Hepatic stellate cell (primary cell): ENCODE results near the gene CYP2B6.
"Not testable (repeated sequence)": the region's sequence is repeated elsewhere in the genome, so short reads cannot be mapped to it uniquely, and the experiment has no call there.

Experiments
- DNase-seq: peaks from one replicate; pipeline ENCODE4 v3.0.0; 2011; ENCODE audit warnings: low spot score

The CYP2B6 gene

GRCh38 chr19:40990972-40991381 lies at the start of gene CYP2B6:
TSS of gene CYP2B6 (plus strand) at chr19:40991282. CDS start at chr19:40991306, 24 bp downstream.
- DNase-seq = no peak

DNA sequence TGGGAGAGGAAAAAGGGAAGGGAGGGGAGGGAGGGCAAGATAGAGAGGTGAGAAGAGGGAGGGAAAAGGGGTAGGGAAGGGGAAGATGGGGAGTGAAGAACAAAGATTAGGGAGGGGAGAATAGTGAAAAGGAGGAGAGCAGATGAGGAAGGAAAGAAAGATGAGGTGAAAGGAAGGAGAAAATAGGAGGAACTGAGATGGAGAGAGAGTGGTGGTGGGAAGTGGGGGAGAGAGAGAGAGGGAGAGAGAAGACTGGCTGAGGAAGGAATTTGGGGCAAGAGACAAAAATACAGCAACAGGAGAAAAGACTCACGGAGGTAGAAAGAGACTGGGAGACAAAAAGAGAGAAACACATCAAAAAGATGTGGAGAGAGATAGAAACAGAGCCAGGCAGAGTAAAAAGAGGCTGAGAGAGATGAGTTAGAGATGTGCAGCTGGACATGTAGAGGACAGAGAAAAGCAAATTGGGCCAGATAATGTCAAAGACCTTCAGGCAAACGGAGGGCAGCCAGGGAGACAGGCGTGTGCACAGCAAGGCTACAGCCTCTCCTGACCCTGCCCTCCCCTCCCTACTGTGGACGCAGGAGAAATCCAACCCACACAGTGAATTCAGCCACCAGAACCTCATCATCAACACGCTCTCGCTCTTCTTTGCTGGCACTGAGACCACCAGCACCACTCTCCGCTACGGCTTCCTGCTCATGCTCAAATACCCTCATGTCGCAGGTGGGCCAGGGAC lies 49.4 kb upstream of the CYP2B6 start:
- no peak for DNase-seq

DNA sequence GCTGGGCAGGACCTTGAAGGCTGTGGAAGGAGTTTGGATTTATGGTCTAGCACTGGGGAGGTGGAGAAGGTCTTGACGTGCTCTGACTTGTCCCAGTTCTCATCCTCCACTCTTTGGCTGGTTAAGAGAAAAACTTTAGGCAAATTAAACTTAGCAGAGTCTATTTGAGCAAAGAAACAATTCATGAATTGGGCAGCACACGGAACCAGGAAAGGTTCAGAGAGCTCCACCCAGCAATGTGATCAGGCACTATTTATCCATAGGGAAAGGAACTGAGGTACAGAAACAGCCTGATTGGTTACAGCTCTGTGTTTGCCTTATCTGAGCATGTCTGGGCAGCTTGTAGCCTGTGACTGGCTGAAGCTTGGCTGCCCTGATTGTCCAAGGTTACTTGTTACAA lies 45.4 kb upstream of the CYP2B6 start:
- no peak for DNase-seq

DNA sequence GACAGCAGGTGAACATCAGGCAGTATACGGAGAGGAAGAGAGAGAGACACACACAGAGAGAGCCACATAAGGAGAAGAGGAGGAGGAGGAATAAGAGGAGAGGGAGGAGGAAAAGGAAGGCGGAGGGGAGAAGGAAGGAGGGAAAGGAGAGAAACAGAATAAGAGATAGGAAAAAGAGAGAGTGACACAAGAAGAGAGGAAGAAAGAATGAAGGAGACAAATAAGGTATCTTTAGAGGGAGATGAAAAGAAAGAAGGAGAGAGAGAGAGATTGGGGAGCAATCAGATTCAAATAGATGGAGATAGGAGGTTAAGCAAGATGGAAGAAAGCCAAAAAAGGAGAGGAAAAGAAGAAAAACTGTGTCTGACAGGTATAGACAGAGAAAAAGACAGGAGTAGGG lies 44.0 kb upstream of the CYP2B6 start:
- no peak for DNase-seq

- no peak for DNase-seq
These were observed 43.5 kb upstream of the CYP2B6 start for GRCh38 chr19:40947573-40947972.

DNA sequence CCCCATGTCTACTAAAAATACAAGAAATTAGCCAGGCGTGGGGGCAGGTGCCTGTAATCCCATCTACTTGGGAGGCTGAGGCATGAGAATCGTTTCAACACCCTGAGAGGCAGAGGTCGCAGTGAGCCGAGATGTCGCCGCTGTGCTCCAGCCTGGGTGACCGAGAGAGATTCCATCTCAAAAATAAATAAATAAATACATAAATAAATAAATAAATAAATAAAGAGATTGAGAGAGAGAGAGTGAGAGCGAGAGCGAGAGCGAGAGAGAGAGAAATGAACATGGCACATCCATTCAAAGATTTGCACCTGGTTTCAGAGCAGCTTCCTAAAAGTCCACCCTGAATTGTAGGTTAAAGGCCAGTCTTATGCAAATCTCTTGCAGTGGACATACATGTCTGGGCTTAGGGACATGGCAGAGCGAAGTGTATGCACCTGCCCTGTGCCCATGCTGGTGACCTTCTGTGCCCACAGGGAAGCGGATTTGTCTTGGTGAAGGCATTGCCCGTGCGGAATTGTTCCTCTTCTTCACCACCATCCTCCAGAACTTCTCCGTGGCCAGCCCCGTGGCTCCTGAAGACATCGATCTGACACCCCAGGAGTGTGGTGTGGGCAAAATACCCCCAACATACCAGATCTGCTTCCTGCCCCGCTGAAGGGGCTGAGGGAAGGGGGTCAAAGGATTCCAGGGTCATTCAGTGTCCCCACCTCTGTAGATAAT lies 42.3 kb upstream of the CYP2B6 start:
- DNase-seq = no peak

DNA sequence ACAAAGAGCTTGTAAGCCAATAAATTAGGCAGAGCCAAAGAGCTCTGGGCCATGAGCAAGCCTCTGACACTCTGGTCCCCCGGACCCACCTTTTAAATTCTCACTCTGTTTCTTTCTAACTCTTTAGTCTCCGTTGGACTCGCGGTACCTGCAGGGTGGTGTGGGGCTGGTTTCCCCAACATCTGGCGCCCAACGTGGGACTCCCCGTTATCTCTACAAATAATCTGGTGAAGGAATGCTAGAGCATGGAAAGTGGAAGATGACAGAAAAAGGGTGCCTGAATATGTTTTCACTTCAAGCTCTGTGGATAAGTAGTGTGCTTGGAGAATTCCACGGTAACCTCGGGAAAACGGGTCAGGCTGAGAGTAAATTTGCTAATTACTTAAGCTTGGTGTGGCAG lies 36.5 kb upstream of the CYP2B6 start:
- DNase-seq = no peak

- DNase-seq = no peak
These were observed 31.7 kb upstream of the CYP2B6 start for GRCh38 chr19:40959338-40959737.

DNA sequence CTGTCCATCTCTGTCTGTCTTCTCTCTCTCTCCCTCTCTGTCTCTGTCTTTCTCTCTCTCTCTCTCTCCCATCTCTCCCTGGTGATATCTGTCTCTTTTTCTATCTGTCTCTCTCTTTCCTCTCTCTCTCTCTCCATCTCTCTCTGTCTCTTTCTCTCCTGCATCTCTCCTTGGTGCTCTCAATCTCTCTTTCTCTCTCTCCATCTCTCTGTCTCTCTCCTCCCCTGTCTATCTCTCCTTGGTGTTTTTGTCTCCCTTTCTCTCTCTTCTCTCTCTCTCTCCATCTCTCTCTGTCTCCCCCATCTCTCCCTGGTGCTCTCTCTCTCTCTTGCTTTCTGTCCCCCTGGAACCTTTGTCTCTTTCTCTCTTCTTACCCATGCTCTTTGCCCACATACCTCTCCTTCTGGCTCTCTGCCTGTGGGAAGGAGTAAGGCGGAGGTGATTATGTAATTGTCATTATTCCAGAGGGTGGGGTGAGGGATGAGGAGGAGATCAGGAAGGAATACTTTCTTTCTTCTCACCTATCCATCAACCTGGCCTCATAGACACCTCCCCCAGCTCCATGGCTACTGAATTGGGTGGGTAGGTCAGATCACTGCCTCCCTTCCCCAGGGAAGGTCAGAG lies 30.9 kb upstream of the CYP2B6 start:
- no peak for DNase-seq

- DNase-seq = no peak
These were observed 30.3 kb upstream of the CYP2B6 start for GRCh38 chr19:40960780-40961179.

DNA sequence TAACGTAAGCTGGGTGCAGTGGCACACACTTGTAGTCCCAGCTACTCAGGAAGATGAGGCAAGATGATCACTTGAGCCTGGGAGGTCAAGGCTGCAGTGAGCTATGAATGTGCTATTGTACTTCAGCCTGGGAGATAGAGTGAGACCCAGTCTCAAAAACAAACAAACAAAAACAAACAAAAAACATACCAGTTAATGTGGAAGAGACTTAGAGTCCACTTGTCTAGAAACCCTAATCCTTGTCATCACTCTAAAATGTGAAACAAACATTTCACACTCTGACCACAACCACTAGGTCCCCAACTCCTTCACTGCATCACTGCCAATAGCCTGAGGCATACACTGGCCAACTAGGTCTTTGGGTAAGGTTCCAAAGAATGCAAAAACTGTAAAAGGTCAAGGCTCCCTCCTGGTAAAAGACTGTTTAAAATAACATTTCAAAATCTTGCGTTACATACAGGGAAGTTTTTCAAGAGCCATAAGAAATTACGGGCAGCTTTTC lies 28.6 kb upstream of the CYP2B6 start:
- DNase-seq = peak; percentile 17

DNA sequence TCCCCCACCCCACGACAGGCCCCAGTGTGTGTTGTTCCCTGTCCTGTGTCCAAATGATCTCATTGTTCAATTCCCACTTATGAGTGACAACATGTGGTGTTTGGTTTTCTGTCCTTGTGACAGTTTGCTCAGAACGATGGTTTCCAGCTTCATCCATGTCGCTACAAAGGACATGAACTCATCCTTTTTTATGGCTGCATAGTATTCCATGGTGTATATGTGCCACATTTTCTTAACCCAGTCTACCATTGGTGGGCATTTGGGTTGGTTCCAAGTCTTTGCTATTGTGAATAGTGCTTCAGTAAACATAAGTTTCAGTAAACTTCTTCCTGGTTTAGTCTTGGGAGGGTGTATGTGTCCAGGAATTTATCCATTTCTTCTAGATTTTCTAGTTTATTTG lies 26.7 kb upstream of the CYP2B6 start:
- not testable (repeated sequence) for DNase-seq

DNA sequence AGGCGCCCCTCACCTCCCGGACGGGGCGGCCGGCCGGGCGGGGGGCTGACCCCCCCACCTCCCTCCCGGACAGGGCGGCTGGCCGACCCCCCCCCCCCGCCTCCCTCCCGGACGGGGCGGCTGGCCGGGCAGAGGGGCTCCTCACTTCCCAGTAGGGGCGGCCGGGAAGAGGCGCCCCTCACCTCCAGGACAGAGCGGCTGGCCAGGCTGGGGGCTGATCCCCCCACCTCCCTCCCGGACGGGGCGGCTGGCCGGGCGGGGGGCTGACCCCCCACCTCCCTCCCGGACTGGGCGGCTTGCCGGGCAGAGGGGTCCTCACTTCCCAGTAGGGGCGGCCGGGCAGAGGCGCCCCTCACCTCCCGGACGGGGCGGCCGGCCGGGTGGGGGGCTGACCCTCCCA lies 25.7 kb upstream of the CYP2B6 start:
- DNase-seq = not testable (repeated sequence)

DNA sequence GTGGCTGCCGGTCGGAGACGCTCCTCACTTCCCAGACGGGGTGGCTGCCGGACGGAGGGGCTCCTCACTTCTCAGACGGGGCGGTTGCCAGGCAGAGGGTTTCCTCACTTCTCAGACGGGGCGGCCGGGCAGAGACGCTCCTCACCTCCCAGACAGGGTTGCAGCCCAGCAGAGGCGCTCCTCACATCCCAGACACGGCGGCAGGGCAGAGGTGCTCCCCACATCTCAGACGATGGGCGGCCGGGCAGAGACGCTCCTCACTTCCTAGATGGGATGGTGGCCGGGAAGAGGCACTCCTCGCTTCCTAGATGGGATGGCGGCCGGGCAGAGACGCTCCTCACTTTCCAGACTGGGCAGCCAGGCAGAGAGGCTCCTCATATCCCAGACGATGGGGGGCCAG lies 24.5 kb upstream of the CYP2B6 start:
- not testable (repeated sequence) for DNase-seq

- DNase-seq = not testable (repeated sequence)
These were observed 23.0 kb upstream of the CYP2B6 start for GRCh38 chr19:40968065-40968464.

DNA sequence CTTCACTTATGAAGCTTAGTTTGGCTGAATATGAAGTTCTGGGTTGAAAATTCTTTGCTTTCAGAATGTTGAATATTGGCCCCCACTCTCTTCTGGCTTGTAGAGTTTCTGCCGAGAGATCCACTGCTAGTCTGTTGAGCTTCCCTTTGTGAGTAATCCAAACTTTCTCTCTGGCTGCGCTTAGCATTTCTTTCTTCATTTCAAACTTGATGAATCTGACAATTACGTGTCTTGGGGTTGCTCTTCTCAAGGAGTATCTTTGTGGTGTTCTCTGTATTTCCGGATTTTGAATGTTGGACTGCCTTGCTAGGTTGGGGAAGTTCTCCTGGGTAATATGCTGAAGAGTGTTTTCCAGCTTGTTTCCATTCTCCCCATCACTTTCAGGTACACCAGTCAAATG lies 21.4 kb upstream of the CYP2B6 start:
- not testable (repeated sequence) for DNase-seq

- DNase-seq = not testable (repeated sequence)
These were observed 20.4 kb upstream of the CYP2B6 start for GRCh38 chr19:40970396-40971345.

DNA sequence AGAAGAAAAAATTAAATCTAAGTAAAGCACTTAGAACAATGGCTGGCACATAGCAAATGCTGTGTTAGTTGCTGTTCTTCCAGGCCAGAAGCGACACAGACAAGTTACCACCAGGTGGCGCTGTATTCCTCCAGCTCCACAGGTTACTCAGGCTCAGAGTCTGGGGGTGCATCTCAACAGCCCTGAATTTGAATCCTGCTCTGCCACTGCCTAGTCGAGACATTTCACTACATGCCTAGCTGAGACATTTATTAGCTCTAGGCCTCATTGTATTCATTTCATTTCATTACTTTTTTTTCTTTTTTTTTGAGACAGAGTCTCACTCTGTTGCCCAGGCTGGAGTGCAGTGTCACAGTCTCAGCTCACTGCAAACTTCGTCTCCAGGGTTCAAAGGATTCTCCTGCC lies 16.4 kb upstream of the CYP2B6 start:
- peak; percentile 70 for DNase-seq

DNA sequence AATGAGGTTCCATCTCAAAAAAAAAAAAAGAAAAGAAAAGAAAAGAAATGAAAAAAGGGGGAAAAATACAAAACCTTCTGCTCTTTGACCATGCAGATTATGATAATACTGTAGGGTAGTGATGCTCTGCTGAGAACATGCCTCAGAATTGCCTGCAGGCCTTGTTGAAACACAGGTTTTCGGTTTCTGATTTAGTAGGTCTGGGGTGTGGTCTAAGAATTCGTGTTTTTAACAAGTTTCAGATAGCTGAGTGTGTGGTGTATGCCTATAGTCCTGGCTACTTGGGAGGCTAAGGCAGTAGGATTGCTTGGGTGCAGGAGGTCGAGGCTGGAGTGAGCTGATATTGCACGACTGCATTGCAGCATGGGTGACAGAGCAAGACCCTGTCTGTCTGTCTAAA lies 14.9 kb upstream of the CYP2B6 start:
- no peak for DNase-seq

DNA sequence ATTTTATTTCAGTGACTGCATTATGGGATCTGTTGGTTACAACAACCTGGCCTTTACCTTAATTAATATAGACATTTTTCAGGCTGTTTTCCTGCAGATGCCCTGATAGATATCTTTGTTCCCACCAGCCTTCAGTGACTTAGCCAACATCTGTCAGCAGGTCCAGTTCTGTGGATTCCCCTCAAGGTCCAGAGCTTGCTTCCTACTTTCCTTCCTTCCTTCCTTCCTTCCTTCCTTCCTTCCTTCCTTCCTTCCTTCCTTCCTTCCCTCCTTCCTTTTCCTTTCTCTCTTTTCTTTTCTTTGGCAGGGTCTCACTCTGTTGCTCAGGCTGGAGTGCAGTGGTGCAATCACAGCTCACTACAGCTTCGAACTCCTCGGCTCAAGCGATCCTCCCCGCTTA lies 14.4 kb upstream of the CYP2B6 start:
- no peak for DNase-seq

- not testable (repeated sequence) for DNase-seq
These were observed 11.3 kb upstream of the CYP2B6 start for GRCh38 chr19:40979759-40980158.
